ENCODE results near the gene POU2AF1. TPM values are rescaled to one million over a fixed set of nuclear protein-coding genes. Genes with fewer than 3 reads are reported as not detected.
A peak's percentile ranks its signal among the peaks of the same experiment; 100 is the strongest.

Gene POU2AF1
- total RNA-seq, 1 donor from 2014 or later, result 2.5 TPM

DNA sequence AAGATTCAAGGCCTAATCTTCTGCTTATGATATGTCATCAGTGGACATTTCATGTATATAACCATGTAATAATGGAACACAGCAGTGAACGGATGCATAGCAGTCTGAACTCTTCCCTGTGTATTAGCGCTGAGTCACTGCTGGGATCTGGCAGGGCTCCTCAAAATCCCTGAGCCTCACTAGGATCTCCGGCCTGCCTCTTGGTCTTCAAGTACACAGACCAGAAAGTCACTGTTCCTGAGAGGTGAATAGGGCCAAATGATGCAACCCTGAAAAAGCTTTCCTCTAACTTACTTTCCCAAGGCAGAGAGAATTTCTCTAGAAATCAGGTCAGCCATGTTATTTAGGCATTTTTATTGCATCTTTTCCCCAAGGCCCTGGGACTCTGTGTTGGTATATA lies 35.0 kb downstream of the POU2AF1 start:
- H3K4me3 ChIP-seq, result no peak overlapping the region
- no peaks in the 10 kb centered on the region for H3K27me3 ChIP-seq
- intact Hi-C loops (cut with DNase I), result no loop called here
- H3K4me1 ChIP-seq, result no peaks in the 10 kb centered on the region
- ATAC-seq (peak; percentile 92), DNase-seq (no peak)
- H3K27ac ChIP-seq, result no peak overlapping the region
- no peaks in the 10 kb centered on the region for H3K36me3 ChIP-seq
- TF ChIP-seq, protein P1, sequence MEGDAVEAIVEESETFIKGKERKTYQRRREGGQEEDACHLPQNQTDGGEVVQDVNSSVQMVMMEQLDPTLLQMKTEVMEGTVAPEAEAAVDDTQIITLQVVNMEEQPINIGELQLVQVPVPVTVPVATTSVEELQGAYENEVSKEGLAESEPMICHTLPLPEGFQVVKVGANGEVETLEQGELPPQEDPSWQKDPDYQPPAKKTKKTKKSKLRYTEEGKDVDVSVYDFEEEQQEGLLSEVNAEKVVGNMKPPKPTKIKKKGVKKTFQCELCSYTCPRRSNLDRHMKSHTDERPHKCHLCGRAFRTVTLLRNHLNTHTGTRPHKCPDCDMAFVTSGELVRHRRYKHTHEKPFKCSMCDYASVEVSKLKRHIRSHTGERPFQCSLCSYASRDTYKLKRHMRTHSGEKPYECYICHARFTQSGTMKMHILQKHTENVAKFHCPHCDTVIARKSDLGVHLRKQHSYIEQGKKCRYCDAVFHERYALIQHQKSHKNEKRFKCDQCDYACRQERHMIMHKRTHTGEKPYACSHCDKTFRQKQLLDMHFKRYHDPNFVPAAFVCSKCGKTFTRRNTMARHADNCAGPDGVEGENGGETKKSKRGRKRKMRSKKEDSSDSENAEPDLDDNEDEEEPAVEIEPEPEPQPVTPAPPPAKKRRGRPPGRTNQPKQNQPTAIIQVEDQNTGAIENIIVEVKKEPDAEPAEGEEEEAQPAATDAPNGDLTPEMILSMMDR (IDR thresholded peaks at IDR 0.05), result no peak
- no peaks in the 10 kb centered on the region for H3K9me3 ChIP-seq

DNA sequence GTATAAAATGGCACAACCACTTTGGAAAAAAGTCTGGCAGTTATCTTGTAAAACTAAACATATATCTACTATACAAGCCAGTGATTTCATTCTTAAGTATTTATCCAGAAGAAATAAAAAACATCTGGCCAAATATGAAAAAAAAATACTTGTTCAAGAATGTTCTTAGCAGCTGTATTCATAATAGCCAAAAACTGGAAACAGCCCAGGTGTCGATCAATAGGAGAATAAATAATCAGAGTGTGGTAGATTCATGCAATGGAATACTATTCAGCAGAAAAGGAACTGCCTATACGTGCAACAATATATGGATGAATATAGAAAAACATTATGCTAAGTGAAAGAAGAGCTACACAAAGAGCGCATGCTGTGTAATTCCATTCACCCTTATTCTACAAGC lies 36.7 kb downstream of the POU2AF1 start:
- ATAC-seq (no peak), DNase-seq (no peak)
- H3K27ac ChIP-seq, result no peak overlapping the region
- H3K9me3 ChIP-seq, result no peaks in the 10 kb centered on the region
- no peak overlapping the region for H3K4me3 ChIP-seq
- no peaks in the 10 kb centered on the region for H3K27me3 ChIP-seq
- TF ChIP-seq, protein P1 (IDR thresholded peaks at IDR 0.05), result no peak
- no peaks in the 10 kb centered on the region for H3K36me3 ChIP-seq
- intact Hi-C loops (cut with DNase I), result no loop called here
- H3K4me1 ChIP-seq, result no peaks in the 10 kb centered on the region

DNA sequence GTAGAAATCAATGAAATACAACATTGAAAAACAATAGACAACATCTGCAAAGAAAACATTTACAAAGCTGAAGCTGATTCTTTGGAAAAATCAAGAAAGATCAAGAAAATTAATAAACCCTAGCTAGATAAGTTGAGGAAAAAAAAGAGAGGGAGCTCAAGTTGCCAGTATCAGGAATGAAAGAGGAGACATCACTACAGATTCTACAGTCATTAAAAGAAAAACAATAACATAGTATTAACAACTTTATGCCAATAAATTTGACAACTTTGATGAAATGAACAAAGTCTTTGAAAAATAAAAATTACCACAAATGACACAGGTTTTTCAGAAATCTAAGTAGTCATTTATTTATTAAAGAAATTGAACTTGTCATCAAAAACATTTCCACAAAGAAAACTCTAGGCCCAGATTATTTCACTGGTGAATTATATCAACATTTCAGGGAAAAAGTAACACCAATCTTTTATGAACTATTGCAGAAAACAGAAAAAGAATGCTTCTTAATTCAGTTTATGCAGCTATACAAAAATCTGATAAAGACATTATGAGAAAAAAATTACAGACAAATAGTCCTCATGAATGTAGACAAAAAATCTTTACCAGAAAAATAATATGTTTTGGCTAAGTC lies 39.2 kb downstream of the POU2AF1 start:
- H3K36me3 ChIP-seq, result no peaks in the 10 kb centered on the region
- H3K27me3 ChIP-seq, result no peaks in the 10 kb centered on the region
- DNase-seq (no peak), ATAC-seq (no peak)
- no peaks in the 10 kb centered on the region for H3K9me3 ChIP-seq
- TF ChIP-seq, protein P1 (IDR thresholded peaks at IDR 0.05), result no peak
- no peak overlapping the region for H3K27ac ChIP-seq
- no peak overlapping the region for H3K4me3 ChIP-seq
- intact Hi-C loops (cut with DNase I), result no loop called here
- peaks cover 6% of the 10 kb centered on the region for H3K4me1 ChIP-seq

DNA sequence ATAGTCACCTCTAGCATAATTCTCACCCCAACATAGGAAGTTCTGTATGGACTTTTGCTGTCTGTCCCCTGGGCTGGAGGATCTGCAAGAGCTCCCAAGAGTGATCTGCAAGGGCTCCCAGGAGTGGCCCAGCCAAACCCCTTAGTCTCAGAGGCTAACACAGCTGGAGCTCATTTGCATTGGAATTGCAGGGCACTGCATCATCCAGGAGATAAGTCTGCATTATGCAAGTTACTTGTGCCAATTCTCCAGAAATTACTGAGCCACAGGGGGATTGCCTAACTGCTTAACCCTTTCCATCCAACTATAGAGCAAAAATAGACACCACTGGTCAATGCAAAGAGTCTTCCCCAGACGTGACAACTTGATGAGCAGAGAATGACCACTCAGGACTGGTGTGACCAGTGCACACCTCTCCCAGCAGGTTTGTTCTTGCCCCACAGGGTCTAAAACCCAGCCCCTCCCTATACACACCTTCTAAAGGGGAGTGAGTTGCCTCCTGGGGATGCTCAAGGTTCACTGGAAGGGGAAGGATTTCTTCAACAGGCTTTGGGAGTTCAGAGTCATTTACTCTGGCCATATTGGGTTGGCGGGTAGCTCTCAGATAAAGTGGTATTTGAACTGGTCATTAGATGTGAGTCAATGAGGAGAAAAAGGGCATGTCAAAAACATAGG lies 42.4 kb downstream of the POU2AF1 start:
- H3K4me3 ChIP-seq, result no peak overlapping the region
- H3K9me3 ChIP-seq, result no peaks in the 10 kb centered on the region
- intact Hi-C loops (cut with DNase I), result no loop called here
- H3K36me3 ChIP-seq, result no peaks in the 10 kb centered on the region
- DNase-seq (no peak), ATAC-seq (peak; percentile 50)
- no peaks in the 10 kb centered on the region for H3K27me3 ChIP-seq
- peaks cover 10% of the 10 kb centered on the region for H3K4me1 ChIP-seq
- TF ChIP-seq, protein P1 (IDR thresholded peaks at IDR 0.05), result no peak
- H3K27ac ChIP-seq, result no peak overlapping the region

DNA sequence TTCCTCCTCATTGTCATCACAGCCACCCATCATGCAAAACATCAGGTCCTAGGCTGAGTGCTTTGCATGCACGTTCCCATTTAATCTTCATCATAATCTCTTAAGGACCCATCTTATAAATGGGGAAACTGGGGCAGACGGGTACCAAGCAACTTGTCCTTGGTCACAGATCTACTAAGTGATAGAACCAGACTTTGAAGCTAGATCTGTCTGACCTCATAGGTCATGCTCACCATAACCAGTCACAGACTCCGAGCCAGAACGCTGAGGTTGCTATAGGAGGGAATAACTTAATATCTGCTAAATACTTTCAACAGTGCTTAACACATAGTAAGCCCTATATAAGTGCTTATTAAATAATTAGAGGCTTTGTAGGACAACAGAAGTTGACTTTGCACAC lies 43.0 kb downstream of the POU2AF1 start:
- no peak for ATAC-seq
- Histone ChIP-seq H3K27me3 (no peaks in the 10 kb centered on the region), H3K27ac (no peak overlapping the region), H3K4me1 (peaks cover 10% of the 10 kb centered on the region), H3K4me3 (no peak overlapping the region), H3K36me3 (no peaks in the 10 kb centered on the region), H3K9me3 (no peaks in the 10 kb centered on the region)
- intact Hi-C loops (cut with DNase I), result no loop called here
- no peak for DNase-seq
- TF ChIP-seq, protein P1 (IDR thresholded peaks at IDR 0.05), result no peak
